ENCODE results near the gene ADCYAP1R1.
"Not testable (repeated sequence)": the region's sequence is repeated elsewhere in the genome, so short reads cannot be mapped to it uniquely, and the experiment has no call there.

The ADCYAP1R1 gene

DNA sequence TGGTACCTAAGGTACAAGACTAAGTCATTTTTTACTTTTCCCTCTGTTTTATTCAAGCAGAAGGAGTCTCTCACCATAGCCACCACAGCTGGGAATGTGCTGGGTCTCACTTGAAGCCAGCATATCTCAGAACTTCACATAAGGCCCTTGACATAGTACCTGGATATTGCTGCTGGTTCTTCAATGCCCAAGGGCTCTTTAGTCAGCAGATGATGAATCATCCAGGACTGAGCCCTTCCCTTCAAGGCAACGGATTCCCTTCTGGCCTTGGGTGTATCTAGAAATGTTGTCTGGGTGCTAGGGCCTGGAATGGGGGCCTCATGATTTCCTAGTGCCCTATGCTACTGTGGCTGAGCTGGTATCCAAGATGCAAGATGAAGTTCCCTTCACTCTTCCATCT, 93.9 kb downstream of the ADCYAP1R1 start:
- no peak for DNase-seq

DNA sequence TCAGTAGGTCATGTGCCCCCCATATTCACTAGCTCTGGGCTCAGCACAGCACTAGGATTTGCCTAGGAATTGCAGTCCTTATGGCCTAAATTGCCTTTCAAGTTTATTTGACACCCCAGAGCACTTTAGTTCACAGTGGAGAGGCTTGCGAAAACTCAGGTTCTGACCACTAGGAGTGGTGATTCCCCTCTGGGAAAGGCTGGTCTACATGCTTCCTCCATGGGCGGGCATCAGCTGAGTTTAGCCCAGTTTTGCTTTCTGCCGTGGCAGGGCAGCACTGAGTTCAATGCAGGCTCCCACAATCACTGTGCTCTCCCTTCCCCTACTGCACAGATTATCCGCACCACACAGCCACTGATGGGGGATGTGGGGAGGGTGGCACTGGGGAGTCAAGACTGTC, 94.4 kb downstream of the ADCYAP1R1 start:
- DNase-seq, result no peak

- DNase-seq, result no peak
Measured at GRCh38 chr7:31151849-31152248, 99.7 kb downstream of the ADCYAP1R1 start.

DNA sequence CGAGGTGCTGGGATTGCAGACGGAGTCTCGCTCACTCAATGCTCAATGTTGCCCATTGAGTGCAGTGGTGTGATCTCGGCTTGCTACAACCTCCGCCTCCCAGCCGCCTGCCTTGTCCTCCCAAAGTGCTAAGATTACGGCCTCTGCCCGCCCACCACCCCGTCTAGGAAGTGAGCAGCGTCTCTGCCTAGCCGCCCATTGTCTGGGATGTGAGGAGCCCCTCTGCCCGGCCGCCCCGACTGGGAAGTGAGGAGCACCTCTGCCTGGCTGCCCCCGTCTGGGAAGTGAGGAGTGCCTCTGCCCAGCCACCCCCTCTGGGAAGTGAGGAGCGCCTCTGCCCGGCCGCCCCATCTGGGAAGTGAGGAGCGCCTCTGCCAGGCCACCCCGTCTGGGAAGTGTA, 101.2 kb downstream of the ADCYAP1R1 start:
- not testable (repeated sequence) for DNase-seq

DNA sequence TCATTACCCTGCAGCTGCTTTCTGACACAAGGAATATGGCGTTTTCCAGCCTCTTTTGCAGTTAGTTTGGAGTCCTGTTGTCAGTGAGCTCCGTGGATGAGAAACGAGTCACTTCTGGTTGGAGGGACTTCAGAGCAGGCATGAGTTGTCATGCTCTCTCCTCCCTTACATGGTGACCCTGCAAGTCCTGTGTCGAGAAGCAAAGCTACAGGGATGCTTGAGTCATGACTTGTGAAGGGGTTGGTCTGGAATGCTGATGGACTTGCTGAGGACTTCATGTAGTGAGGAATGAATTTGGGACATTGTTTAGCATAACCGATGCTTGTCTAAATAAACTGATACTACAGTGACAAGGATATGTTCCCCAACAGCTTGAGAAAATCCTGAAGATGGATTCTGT, 108.8 kb downstream of the ADCYAP1R1 start:
- DNase-seq, result no peak

Data from effector CD4-positive, alpha-beta T cell (primary cell).